AG04450 (cell line): ENCODE data around the gene WBP2. TPM values are rescaled to one million over a fixed set of nuclear protein-coding genes. Genes with fewer than 3 reads are reported as not detected.
"Not testable (repeated sequence)": the region's sequence is repeated elsewhere in the genome, so short reads cannot be mapped to it uniquely, and the experiment has no call there.

ENCODE experiments used
- CTCF ChIA-PET: fragments of 300-600, 350-600 bp; formaldehyde crosslinking; extraction: SDS; loops from one replicate; lab custom pipeline; 2022; ENCODE audit warnings: antibody characterized with exemption, inconsistent platforms; lab: Charles Lee
- POLR2A ChIA-PET: fragments of 350-600 bp; formaldehyde crosslinking; extraction: SDS; loops from one replicate; lab custom pipeline; 2021; ENCODE audit warnings: antibody characterized with exemption, inconsistent platforms; lab: Yijun Ruan, JAX
- DNase-seq: peaks from one replicate; pipeline ENCODE4 v3.0.0-alpha.2; 2011; ENCODE audit warnings: low read depth, low spot score
- H3K27ac ChIP-seq: one replicate; pipeline ENCODE4 v1.5.1; 2012; ENCODE audit warnings: low read depth, low read length, control low read depth
- H3K27me3 ChIP-seq: one replicate; pipeline ENCODE4 v1.6.0; 2012; ENCODE audit warnings: low read length; ENCODE audit not compliant: control insufficient read depth, insufficient read depth
- H3K4me3 ChIP-seq: 2 replicates; pipeline ENCODE4 v1.5.1; 2011; ENCODE audit warnings: mild to moderate bottlenecking, low read depth, low read length, control low read depth
- H3K9me3 ChIP-seq: 2 replicates; pipeline ENCODE4 v1.5.1; 2012; ENCODE audit warnings: low read length; ENCODE audit not compliant: control insufficient read depth, insufficient read depth
- polyA plus RNA-seq: library from polyadenylated mRNA; depleted of rRNA; stranded (reverse); fragments of >200 nt; gene quantifications from 2 replicates; pipeline ENCODE4 v1.2.3, GENCODE V29; 2011
- TF ChIP-seq, protein P1 (sequence below): IDR thresholded peaks from 2 replicates; pipeline ENCODE4 v1.5.1; 2011; ENCODE audit warnings: low read depth, low read length, control low read depth, inconsistent platforms

The WBP2 gene
- polyA plus RNA-seq, 1 experiment, result 35.3 TPM

DNA sequence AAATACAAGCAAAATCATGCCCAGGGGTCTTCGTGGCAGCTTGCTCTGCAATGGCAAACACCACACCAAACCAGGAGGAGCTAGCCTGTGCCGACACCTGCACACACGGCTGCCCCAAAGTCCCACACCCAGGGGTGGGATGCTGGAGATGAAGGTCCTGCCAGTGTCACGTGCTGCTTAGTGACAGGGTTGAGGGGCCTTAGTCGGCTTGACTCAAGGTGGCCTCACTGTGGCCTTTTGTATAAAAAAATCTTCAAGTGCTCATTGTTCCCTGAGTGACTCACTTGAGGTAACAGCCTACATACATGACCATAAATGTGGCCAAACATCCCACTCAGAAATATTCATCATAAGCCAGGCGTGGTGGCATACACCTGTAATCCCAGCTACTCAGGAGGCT is 34.3 kb upstream of the WBP2 start:
- no peak overlapping the region for H3K4me3 ChIP-seq
- no peak overlapping the region for H3K27ac ChIP-seq
- ChIA-PET CTCF (interaction anchor here (1.4 kb wide), 1 partner anchor 28 kb away, joined by 3 read pairs; no protein-coding TSS in a partner anchor), POLR2A (no interaction called here)
- H3K9me3 ChIP-seq, result no peaks in the 10 kb centered on the region; the same call in 1 of the 2 replicates
- no peaks in the 10 kb centered on the region for H3K27me3 ChIP-seq
- TF ChIP-seq, protein P1, sequence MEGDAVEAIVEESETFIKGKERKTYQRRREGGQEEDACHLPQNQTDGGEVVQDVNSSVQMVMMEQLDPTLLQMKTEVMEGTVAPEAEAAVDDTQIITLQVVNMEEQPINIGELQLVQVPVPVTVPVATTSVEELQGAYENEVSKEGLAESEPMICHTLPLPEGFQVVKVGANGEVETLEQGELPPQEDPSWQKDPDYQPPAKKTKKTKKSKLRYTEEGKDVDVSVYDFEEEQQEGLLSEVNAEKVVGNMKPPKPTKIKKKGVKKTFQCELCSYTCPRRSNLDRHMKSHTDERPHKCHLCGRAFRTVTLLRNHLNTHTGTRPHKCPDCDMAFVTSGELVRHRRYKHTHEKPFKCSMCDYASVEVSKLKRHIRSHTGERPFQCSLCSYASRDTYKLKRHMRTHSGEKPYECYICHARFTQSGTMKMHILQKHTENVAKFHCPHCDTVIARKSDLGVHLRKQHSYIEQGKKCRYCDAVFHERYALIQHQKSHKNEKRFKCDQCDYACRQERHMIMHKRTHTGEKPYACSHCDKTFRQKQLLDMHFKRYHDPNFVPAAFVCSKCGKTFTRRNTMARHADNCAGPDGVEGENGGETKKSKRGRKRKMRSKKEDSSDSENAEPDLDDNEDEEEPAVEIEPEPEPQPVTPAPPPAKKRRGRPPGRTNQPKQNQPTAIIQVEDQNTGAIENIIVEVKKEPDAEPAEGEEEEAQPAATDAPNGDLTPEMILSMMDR, result no peak
- no peak for DNase-seq

- TF ChIP-seq, protein P1, result no peak
- Histone ChIP-seq H3K9me3 (no peaks in the 10 kb centered on the region; the same call in 1 of the 2 replicates), H3K27ac (no peak overlapping the region), H3K4me3 (no peak overlapping the region), H3K27me3 (no peaks in the 10 kb centered on the region)
- no peak for DNase-seq
- ChIA-PET CTCF (no interaction called here), POLR2A (no interaction called here)
These were observed 33.3 kb upstream of the WBP2 start for GRCh38 chr17:75888484-75888883.

- POLR2A ChIA-PET, result interaction anchor here (0.7 kb wide), 1 partner anchor 27 kb away, joined by 12 read pairs; no protein-coding TSS in a partner anchor
- H3K9me3 ChIP-seq, DNase-seq, H3K27ac ChIP-seq, H3K4me3 ChIP-seq, CTCF ChIA-PET, H3K27me3 ChIP-seq: not testable (repeated sequence)
These were observed 30.7 kb upstream of the WBP2 start for GRCh38 chr17:75885860-75886259.

DNA sequence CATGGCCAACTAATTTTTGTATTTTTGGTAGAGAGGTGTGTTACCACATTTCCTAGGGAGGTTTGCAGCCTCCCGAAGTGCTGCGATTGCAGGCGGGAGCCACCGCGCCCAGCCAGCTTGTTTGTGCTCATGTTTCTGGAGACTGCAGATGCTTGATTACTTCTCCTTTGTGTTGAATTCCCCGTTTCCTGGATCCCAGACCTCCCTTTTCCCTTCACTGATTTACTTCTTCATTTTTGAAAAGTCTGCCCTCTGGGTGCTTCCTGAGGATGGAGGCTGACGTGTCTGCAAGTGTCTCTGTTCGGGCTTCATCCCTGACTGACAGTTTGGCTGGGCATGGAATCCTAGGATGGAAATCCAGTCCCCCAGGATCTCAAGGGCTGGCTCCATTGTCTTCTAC is 30.3 kb upstream of the WBP2 start:
- ChIA-PET CTCF (no interaction called here), POLR2A (no interaction called here)
- Histone ChIP-seq H3K9me3 (no peaks in the 10 kb centered on the region), H3K27me3 (peaks cover 6% of the 10 kb centered on the region), H3K27ac (no peak overlapping the region), H3K4me3 (no peak overlapping the region)
- TF ChIP-seq, protein P1, result no peak
- DNase-seq, result no peak

GRCh38 chr17:75881678-75882454 is 26.7 kb upstream of the WBP2 start:
- no peak for DNase-seq
- ChIA-PET CTCF (interaction anchor here (0.6 kb wide), 2 partner anchors 36 to 132 kb away, joined by 4 read pairs; no protein-coding TSS in a partner anchor), POLR2A (no interaction called here)
- no peak overlapping the region for H3K4me3 ChIP-seq
- TF ChIP-seq, protein P1, result no peak
- H3K27ac ChIP-seq, result no peak overlapping the region
- no peaks in the 10 kb centered on the region for H3K9me3 ChIP-seq
- peaks cover 6% of the 10 kb centered on the region for H3K27me3 ChIP-seq
